ENCODE measurements around the gene MICB. TPM values are rescaled to one million over a fixed set of nuclear protein-coding genes. Genes with fewer than 3 reads are reported as not detected.

MICB gene
- total and polyA plus RNA-seq, 12 donors: 0.66 to 4.3 (median 1.4) TPM

DNA sequence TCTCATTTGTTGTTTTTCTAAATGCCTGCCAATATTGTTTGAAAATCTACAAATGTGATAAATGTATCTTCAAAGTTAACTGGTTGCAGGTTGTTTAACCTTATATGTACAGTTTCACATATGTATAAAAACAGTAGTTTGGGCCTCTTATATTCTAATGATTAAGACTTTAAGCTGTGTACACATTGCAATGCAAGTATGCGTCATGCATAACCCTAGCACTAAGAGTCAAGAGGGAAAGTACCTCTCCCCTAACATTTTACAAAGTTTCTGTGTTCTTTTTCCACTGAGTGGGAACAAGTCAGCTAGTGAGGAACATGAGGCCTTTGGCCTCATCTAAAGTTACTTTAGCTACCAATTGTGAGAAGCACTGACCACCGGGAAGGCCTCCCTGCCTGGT is 25.7 kb upstream of the MICB start:
- Histone ChIP-seq H3K4me1 (peaks cover 0 to 50% (median 11%) of the 10 kb centered on the region in 9 donors), H3K27me3 (no peaks in the 10 kb centered on the region), H3K4me3 (no peak overlapping the region), H3K36me3 (peaks cover 0 to 7% (median 0%) of the 10 kb centered on the region in 9 donors), H3K9me3 (no peaks in the 10 kb centered on the region), H3K27ac (no peak overlapping the region)
- intact Hi-C loops (cut with DNase I): no loop called here
- TF ChIP-seq, protein P1, sequence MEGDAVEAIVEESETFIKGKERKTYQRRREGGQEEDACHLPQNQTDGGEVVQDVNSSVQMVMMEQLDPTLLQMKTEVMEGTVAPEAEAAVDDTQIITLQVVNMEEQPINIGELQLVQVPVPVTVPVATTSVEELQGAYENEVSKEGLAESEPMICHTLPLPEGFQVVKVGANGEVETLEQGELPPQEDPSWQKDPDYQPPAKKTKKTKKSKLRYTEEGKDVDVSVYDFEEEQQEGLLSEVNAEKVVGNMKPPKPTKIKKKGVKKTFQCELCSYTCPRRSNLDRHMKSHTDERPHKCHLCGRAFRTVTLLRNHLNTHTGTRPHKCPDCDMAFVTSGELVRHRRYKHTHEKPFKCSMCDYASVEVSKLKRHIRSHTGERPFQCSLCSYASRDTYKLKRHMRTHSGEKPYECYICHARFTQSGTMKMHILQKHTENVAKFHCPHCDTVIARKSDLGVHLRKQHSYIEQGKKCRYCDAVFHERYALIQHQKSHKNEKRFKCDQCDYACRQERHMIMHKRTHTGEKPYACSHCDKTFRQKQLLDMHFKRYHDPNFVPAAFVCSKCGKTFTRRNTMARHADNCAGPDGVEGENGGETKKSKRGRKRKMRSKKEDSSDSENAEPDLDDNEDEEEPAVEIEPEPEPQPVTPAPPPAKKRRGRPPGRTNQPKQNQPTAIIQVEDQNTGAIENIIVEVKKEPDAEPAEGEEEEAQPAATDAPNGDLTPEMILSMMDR (IDR thresholded peaks at IDR 0.05): no peak
- WGBS, 2 donors: 47 to 87% methylated on average over 2 of the region's 2 CpGs
- DNase-seq: no peak
- ATAC-seq: no peak

GRCh38 chr6:31473244-31473643 is 24.7 kb upstream of the MICB start:
- H3K4me1 ChIP-seq: peaks cover 0 to 42% (median 5%) of the 10 kb centered on the region in 9 donors
- no peaks in the 10 kb centered on the region for H3K27me3 ChIP-seq
- H3K9me3 ChIP-seq: no peaks in the 10 kb centered on the region
- H3K4me3 ChIP-seq: no peak overlapping the region
- intact Hi-C loops (cut with DNase I): no loop called here
- ATAC-seq (no peak), DNase-seq (no peak)
- H3K36me3 ChIP-seq: peaks cover 0 to 3% (median 0%) of the 10 kb centered on the region in 9 donors
- WGBS, 2 donors: 82 to 87% methylated on average over 4 of the region's 4 CpGs
- H3K27ac ChIP-seq: no peak overlapping the region
- TF ChIP-seq, protein P1 (IDR thresholded peaks at IDR 0.05): no peak

- no peak overlapping the region for H3K4me3 ChIP-seq
- WGBS, 2 donors: 82 to 86% methylated on average over 8 of the region's 8 CpGs
- TF ChIP-seq, protein P1 (IDR thresholded peaks at IDR 0.05): no peak
- H3K4me1 ChIP-seq: peaks cover 0 to 34% (median 5%) of the 10 kb centered on the region in 9 donors
- H3K27ac ChIP-seq: no peak overlapping the region
- H3K9me3 ChIP-seq: no peaks in the 10 kb centered on the region
- H3K36me3 ChIP-seq: peaks cover 0 to 3% (median 0%) of the 10 kb centered on the region in 9 donors
- ATAC-seq: no peak
- DNase-seq: no peak
- intact Hi-C loops (cut with DNase I): no loop called here
- H3K27me3 ChIP-seq: no peaks in the 10 kb centered on the region
These were observed 23.9 kb upstream of the MICB start for GRCh38 chr6:31473780-31474761.

DNA sequence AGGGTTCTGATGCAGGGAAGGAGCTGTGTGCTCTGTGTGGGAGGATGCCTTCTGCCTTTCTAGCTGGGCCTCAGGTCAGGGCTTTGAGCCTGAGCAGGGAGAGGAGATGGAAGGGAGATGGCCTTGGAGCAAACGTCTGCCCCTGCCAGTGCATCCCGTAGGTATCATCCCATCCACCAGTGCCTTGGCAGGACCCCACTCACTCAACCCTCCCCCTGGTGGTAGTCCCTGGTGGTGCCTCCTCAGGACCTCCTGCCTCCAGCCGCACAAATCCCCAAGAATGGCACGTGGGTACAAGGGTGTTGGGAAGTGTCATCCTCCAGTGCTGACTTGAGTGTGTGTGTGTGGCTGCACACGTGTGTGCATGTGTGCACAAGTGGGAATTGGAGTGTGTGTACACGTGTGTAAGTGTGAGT is 23.1 kb upstream of the MICB start:
- Histone ChIP-seq H3K27ac (no peak overlapping the region), H3K4me3 (no peak overlapping the region), H3K27me3 (no peaks in the 10 kb centered on the region), H3K36me3 (peaks cover 0 to 3% (median 0%) of the 10 kb centered on the region in 9 donors), H3K9me3 (no peaks in the 10 kb centered on the region), H3K4me1 (peaks cover 0 to 26% (median 5%) of the 10 kb centered on the region in 9 donors)
- intact Hi-C loops (cut with DNase I): no loop called here
- peak in 1 of 8 donors; percentile 29 for ATAC-seq
- TF ChIP-seq, protein P1 (IDR thresholded peaks at IDR 0.05): peak in 4 of 9 donors; percentile 12 to 25 (median 20)
- 73% methylated on average over 6 of the region's 6 CpGs for WGBS, 2 donors
- DNase-seq: no peak
